Activated gamma-delta T cell (primary cell): ENCODE data around the gene VKORC1.

Source experiments
- DNase-seq: peaks from one replicate; lab custom pipeline; 2025; lab: John Stamatoyannopoulos, UW

Gene VKORC1

DNA sequence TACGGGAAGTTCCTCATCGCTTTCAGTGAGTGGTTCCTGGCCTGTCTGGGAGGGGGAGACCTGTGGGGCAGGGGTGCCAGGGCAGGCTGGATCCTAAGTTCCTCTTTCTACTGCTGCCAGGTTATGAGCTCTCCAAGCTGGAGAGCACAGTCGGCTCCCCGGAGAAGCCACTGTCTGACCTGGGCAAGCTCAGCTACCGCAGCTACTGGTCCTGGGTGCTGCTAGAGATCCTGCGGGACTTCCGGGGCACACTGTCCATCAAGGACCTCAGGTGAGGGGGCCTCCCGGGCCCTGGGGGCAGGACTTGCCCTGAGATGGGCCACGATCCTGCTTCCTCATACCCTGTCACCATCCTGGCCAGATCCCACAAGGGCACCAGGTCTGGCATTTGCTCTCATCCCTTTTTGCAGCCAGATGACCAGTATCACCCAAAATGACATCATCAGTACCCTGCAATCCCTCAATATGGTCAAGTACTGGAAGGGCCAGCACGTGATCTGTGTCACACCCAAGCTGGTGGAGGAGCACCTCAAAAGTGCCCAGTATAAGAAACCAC is 35.8 kb upstream of the VKORC1 start:
- no peak for DNase-seq

- no peak for DNase-seq
These were observed 35.2 kb upstream of the VKORC1 start for GRCh38 chr16:31129568-31130335.

GRCh38 chr16:31128711-31129567 is 34.3 kb upstream of the VKORC1 start:
- DNase-seq: no peak

- no peak for DNase-seq
These were observed 32.6 kb upstream of the VKORC1 start for GRCh38 chr16:31127182-31127581.

DNA sequence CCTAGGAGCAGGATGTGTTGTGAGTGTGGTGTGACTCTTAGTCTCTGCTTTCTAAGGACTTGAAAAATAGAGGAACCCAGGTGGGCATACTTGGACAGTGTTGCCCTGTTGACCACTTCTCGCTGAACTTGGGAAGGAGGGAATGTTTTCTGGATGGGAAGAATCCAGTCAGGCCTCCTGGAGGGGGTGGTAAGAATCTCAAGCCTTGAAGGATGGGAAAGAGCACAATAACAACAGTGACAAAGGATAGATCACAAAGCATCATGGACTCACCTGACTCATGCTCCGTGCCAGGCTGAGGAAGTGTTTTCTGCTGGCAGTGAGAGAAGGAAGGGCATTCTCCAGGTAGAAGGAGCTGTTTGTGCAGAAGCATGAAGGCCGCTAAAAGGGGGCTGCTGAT is 31.2 kb upstream of the VKORC1 start:
- DNase-seq: no peak

DNA sequence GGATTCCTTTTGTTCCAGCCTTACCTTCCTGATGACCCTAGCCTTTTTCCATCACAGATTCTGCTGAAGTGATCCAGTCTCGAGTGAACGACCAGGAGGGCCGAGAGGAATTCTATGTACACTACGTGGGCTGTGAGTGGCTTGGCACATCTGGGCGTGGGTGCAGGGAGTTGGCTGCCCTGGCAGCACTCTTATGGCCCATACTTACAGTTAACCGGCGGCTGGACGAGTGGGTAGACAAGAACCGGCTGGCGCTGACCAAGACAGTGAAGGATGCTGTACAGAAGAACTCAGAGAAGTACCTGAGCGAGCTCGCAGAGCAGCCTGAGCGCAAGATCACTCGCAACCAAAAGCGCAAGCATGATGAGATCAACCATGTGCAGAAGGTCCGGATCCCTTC is 25.5 kb upstream of the VKORC1 start:
- no peak for DNase-seq

DNA sequence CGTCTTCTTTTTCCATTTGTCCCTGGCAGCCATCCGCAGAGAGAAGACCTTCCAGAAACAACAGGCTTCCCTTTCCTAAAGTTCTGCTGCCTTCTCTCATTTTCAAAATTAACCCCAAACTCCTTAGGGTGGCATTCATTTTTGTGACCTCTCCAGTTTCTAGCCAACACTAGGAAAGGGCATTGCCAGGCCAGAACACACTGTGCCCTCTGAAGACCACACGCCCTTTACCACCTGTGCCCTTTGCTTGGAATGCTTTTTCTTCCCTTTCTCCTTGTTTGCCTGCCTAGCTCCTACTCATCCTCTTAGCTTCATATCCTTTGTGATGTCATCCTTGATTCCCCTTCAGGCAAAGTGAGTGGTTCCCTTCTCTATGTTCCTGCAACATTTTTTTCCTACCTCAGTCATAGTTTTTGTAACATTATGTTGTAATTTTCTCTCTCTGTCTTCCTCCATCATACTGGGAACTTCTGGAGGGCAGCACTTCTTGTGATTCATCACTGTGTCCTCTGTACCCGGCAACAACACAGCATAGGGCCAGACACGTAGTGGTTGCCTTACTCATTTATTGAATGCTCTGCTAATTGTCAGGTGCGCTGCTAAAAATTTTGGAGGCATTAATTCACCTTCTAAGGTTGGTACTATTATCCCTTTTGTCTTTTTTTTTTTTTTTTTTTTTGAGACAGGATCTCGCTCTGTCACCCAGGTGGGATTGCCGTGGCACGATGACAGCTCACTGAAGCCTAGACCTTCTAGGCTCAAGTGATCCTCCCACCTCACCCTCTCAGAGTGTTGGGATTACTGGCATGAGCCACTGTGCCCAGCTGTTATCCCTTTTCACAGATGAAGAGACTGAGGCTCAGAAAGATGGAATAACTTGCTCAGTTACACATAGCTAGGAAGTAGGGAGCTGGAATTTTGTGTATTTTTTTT is 23.9 kb upstream of the VKORC1 start:
- no peak for DNase-seq

- DNase-seq: peak; percentile 87
These were observed 23.0 kb upstream of the VKORC1 start, which contains the start of gene KAT8 for GRCh38 chr16:31117384-31118222. Gene KAT8 (plus strand): TSS chr16:31117664. CDS start chr16:31117682, 18 bp downstream.

- DNase-seq: no peak
These were observed 19.9 kb upstream of the VKORC1 start for GRCh38 chr16:31114468-31114867.

- no peak for DNase-seq
These were observed 18.8 kb upstream of the VKORC1 start for GRCh38 chr16:31113121-31114120.

DNA sequence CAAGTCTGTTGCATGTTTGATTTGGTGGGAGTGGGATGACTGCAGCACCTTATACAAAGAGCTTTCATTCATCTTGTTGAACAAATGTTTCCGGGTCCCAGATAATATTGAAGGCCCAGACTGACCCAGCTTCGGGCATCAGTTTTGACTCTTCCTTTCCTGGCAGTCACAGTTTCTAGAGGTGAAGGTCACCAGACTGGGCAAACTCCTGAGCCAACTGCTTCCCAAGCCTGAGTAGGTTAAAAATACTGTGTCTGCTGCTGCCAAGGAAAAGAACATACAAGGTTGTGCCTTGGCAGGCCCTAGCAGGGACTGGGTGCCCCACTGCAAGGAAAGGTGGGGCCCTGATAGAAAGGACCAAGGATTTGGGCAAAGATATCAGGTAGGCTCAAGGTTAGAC is 18.1 kb upstream of the VKORC1 start:
- no peak for DNase-seq

GRCh38 chr16:31111881-31112466 is 17.4 kb upstream of the VKORC1 start:
- no peak for DNase-seq

DNA sequence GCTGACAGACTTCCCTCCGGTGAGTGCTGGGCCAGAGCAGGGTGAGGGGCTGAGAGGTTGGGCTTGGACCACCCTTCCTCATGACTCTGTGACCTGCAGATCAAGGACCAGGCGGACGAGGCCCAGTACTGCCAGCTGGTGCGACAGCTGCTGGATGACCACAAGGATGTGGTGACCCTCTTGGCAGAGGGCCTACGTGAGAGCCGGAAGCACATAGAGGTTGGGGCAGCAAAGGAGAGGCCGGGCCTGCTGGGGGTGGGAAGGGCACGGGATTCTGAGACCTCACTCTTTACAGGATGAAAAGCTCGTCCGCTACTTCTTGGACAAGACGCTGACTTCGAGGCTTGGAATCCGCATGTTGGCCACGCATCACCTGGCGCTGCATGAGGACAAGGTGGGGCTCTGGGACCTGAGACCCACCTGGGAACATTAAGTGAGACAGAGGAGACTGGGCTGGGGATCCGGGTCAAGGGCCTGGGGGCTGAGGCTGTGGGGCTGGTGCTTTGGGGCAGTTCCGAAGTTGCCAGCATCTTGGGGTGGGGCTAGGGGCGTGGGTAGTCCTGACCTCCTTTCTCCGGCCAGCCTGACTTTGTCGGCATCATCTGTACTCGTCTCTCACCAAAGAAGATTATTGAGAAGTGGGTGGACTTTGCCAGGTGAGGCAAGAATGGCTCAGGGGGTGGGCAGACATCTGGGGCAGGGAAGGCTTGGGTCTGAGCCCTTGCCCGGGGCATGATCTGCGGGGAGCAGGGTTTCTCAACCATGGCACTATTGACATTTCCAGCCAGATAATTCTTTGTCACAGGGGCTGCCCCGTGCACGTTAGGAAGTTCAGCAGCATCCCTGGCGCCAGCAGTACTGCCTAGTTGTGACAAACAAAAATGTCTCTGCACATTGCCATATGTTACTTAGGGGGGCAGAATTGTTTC is 15.8 kb upstream of the VKORC1 start:
- no peak for DNase-seq

DNA sequence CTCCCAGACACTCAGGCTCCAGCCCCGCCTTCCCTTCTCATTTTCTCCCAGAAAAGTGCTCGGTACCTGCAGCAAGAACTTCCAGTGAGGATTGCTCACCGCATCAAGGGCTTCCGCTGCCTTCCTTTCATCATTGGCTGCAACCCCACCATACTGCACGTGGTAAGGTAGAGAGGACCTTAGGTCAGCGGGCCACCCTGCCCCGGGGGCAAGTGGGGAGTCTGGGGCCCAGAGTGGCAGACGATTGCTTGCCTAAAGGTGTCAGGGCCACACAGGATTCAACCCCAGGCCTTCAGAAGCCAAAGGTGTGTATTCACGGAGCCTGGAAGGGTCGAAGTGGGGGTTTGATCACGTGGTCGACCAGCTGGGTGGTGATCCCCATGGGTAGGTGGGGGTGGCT is 15.0 kb upstream of the VKORC1 start:
- DNase-seq: no peak

GRCh38 chr16:31108794-31109558 is 14.4 kb upstream of the VKORC1 start:
- DNase-seq: no peak

DNA sequence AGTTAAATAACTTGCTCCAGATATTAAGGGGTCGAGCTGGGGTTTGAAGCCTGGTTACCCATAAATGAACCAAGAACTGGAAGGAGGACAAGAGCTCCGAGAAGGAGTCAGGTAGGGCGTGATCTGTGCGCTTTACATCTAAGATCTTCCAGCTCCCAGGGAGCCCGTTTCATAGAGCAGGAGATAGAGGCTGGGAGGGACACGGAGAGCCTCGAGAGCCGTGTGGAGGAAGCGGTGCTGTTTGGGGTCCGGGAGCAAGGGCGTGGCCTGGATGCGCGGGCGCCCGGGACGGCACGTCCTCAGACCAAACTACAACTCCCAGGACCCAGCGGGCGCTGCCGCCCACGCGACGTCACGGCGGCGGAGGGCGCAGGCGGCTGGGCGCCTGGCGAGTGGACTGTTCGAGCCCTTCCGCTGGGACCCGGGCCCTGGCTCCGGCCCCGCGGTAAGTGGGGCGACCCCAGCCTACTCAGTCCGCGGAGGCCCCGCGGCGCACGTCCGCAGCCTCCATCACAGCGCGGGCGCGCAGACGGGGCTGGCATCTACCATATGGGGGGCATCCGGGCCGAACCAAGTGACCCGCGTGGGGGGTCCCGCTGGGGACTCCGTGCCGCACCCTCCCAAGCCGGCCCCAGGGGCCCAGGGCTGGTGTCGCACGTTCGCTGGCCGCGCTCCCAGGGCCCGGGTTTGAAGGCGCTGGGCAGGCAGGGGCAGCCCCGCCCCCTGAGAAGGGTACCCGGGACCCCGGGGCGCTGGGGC is 13.6 kb upstream of the VKORC1 start, which contains the start of gene BCKDK:
TSS of gene BCKDK (plus strand) at position 352 of the 759 bp plus-strand sequence. CDS start 838 bp downstream, outside the sequence.
- DNase-seq: peak; percentile 37
